ENCODE results near the gene ENOX1. TPM values are rescaled to one million over a fixed set of nuclear protein-coding genes. Genes with fewer than 3 reads are reported as not detected.

Gene ENOX1
- total RNA-seq, 1 experiment from 2014 or later, result 1.8 TPM

GRCh38 chr13:43200736-43201135 lies 586.0 kb downstream of the ENOX1 start:
- Mint-ChIP-seq H3K27me3 (ENCODE audit: insufficient read depth, unreplicated experiment) (no peaks in the 10 kb centered on the region), H3K36me3 (ENCODE audit: insufficient read depth, unreplicated experiment) (no peaks in the 10 kb centered on the region), H3K4me3 (ENCODE audit: unreplicated experiment) (no peak overlapping the region), H3K27ac (ENCODE audit: low read depth, unreplicated experiment) (no peak overlapping the region), H3K4me1 (ENCODE audit: insufficient read depth, unreplicated experiment) (no peaks in the 10 kb centered on the region), H3K9me3 (ENCODE audit: unreplicated experiment) (peaks cover 7% of the 10 kb centered on the region)
- intact Hi-C loops (cut with micrococcal nuclease), result no loop called here
- ChIA-PET CTCF (interaction anchor here (0.6 kb wide), 2 partner anchors 1217 to 1291 kb away, joined by 3 read pairs; no protein-coding TSS in a partner anchor), POLR2A (no interaction called here)
- DNase-seq (ENCODE audit: unreplicated experiment), result no peak
- no peak for TF ChIP-seq CTCF (IDR thresholded peaks at IDR 0.05; ENCODE audit: unreplicated experiment)
- BruUV-seq (replicated peaks), result no TSS peak

GRCh38 chr13:43200307-43200706 lies 586.5 kb downstream of the ENOX1 start:
- H3K4me1 Mint-ChIP-seq (ENCODE audit: insufficient read depth, unreplicated experiment), result no peaks in the 10 kb centered on the region
- ChIA-PET POLR2A (no interaction called here), CTCF (interaction anchor here (0.6 kb wide), 1 partner anchor 1292 kb away, joined by 3 read pairs; no protein-coding TSS in a partner anchor)

GRCh38 chr13:43196750-43197370 lies 589.9 kb downstream of the ENOX1 start:
- intact Hi-C loops (cut with micrococcal nuclease), result no loop called here
- no TSS peak for BruUV-seq (replicated peaks)

More at GRCh38 chr13:43200307-43200706, 586.5 kb downstream of the ENOX1 start:
- Mint-ChIP-seq H3K27me3 (ENCODE audit: insufficient read depth, unreplicated experiment) (no peaks in the 10 kb centered on the region), H3K36me3 (ENCODE audit: insufficient read depth, unreplicated experiment) (no peaks in the 10 kb centered on the region), H3K4me3 (ENCODE audit: unreplicated experiment) (no peak overlapping the region), H3K9me3 (ENCODE audit: unreplicated experiment) (peaks cover 7% of the 10 kb centered on the region), H3K27ac (ENCODE audit: low read depth, unreplicated experiment) (no peak overlapping the region)
- intact Hi-C loops (cut with micrococcal nuclease), result no loop called here
- DNase-seq (ENCODE audit: unreplicated experiment), result no peak
- no peak for TF ChIP-seq CTCF (IDR thresholded peaks at IDR 0.05; ENCODE audit: unreplicated experiment)
- BruUV-seq (replicated peaks), result no TSS peak

GRCh38 chr13:43196086-43196621 lies 590.6 kb downstream of the ENOX1 start:
- no peaks in the 10 kb centered on the region for H3K4me1 Mint-ChIP-seq (ENCODE audit: insufficient read depth, unreplicated experiment)
- H3K9me3 Mint-ChIP-seq (ENCODE audit: unreplicated experiment), result no peaks in the 10 kb centered on the region
- ChIA-PET POLR2A (no interaction called here), CTCF (no interaction called here)
- DNase-seq (ENCODE audit: unreplicated experiment), result peak; percentile 43
- intact Hi-C loops (cut with micrococcal nuclease), result no loop called here
- H3K27me3 Mint-ChIP-seq (ENCODE audit: insufficient read depth, unreplicated experiment), result no peaks in the 10 kb centered on the region
- no peaks in the 10 kb centered on the region for H3K36me3 Mint-ChIP-seq (ENCODE audit: insufficient read depth, unreplicated experiment)
- no TSS peak for BruUV-seq (replicated peaks)
- no peak overlapping the region for H3K27ac Mint-ChIP-seq (ENCODE audit: low read depth, unreplicated experiment)
- TF ChIP-seq CTCF (IDR thresholded peaks at IDR 0.05; ENCODE audit: unreplicated experiment), result no peak
- H3K4me3 Mint-ChIP-seq (ENCODE audit: unreplicated experiment), result no peak overlapping the region

More at GRCh38 chr13:43196750-43197370, 589.9 kb downstream of the ENOX1 start:
- Mint-ChIP-seq H3K27me3 (ENCODE audit: insufficient read depth, unreplicated experiment) (no peaks in the 10 kb centered on the region), H3K27ac (ENCODE audit: low read depth, unreplicated experiment) (no peak overlapping the region), H3K4me1 (ENCODE audit: insufficient read depth, unreplicated experiment) (no peaks in the 10 kb centered on the region), H3K36me3 (ENCODE audit: insufficient read depth, unreplicated experiment) (no peaks in the 10 kb centered on the region), H3K9me3 (ENCODE audit: unreplicated experiment) (no peaks in the 10 kb centered on the region), H3K4me3 (ENCODE audit: unreplicated experiment) (no peak overlapping the region)
- no peak for TF ChIP-seq CTCF (IDR thresholded peaks at IDR 0.05; ENCODE audit: unreplicated experiment)
- ChIA-PET CTCF (no interaction called here), POLR2A (no interaction called here)
- no peak for DNase-seq (ENCODE audit: unreplicated experiment)

All from MCF 10A (cell line).